HEK293 (cell line): ENCODE measurements around the gene CLPX.

Source experiments
- GLI2 ChIP-seq: fragments of 450-650 bp; formaldehyde crosslinking; IDR thresholded peaks from 2 replicates; pipeline ENCODE4; 2017; ENCODE audit warnings: missing biosample characterization, missing genetic modification characterization, low read depth, borderline replicate concordance
- GLIS1 ChIP-seq: fragments of 450-650 bp; formaldehyde crosslinking; IDR thresholded peaks from 2 replicates; pipeline ENCODE4 v1.5.1; 2016; ENCODE audit warnings: missing biosample characterization, missing genetic modification characterization
- KLF10 ChIP-seq: fragments of 450-650 bp; IDR thresholded peaks from 2 replicates; pipeline ENCODE4 v1.5.1; 2018; ENCODE audit warnings: missing biosample characterization, mild to moderate bottlenecking, missing genetic modification characterization
- MEIS1 ChIP-seq: sonication (generic); formaldehyde crosslinking; IDR thresholded peaks from 2 replicates; pipeline ENCODE4 v1.8.1; 2022; ENCODE audit warnings: missing genetic modification reagents, mild to moderate bottlenecking, borderline replicate concordance
- MZF1 ChIP-seq: fragments of 450-650 bp; formaldehyde crosslinking; IDR thresholded peaks from 2 replicates; pipeline ENCODE4 v1.5.1; 2017; ENCODE audit warnings: missing biosample characterization, missing genetic modification characterization, borderline replicate concordance
- PATZ1 ChIP-seq: fragments of 450-650 bp; formaldehyde crosslinking; IDR thresholded peaks from 2 replicates; pipeline ENCODE4 v1.5.1; 2016; ENCODE audit warnings: missing biosample characterization, missing genetic modification characterization
- RBAK ChIP-seq: fragments of 450-650 bp; formaldehyde crosslinking; IDR thresholded peaks from 2 replicates; pipeline ENCODE4 v1.5.1; 2016; ENCODE audit warnings: missing biosample characterization, missing genetic modification characterization
- SALL2 ChIP-seq: fragments of 450-650 bp; formaldehyde crosslinking; IDR thresholded peaks from 2 replicates; pipeline ENCODE4 v1.5.0; 2017; ENCODE audit warnings: missing biosample characterization, mild to moderate bottlenecking, missing genetic modification characterization, borderline replicate concordance
- SCRT2 ChIP-seq: fragments of 450-650 bp; formaldehyde crosslinking; IDR thresholded peaks from 2 replicates; pipeline ENCODE4 v1.5.1; 2016; ENCODE audit warnings: missing biosample characterization, missing genetic modification characterization
- ZBTB17 ChIP-seq: fragments of 450-650 bp; formaldehyde crosslinking; IDR thresholded peaks from 2 replicates; pipeline ENCODE4 v1.5.1; 2016; ENCODE audit warnings: missing biosample characterization, missing genetic modification characterization
- ZBTB20 ChIP-seq: fragments of 450-650 bp; formaldehyde crosslinking; IDR thresholded peaks from 2 replicates; pipeline ENCODE4 v1.5.1; 2016; ENCODE audit warnings: missing biosample characterization, missing genetic modification characterization
- ZBTB48 ChIP-seq: fragments of 450-650 bp; formaldehyde crosslinking; IDR thresholded peaks from 2 replicates; pipeline ENCODE4 v1.5.1; 2016; ENCODE audit warnings: missing biosample characterization, missing genetic modification characterization
- ZEB2 ChIP-seq: fragments of 450-650 bp; formaldehyde crosslinking; IDR thresholded peaks from 2 replicates; pipeline ENCODE4 v1.5.1; 2016; ENCODE audit warnings: missing biosample characterization, missing genetic modification characterization
- ZIC2 ChIP-seq: fragments of 450-650 bp; formaldehyde crosslinking; IDR thresholded peaks from 2 replicates; pipeline ENCODE4 v1.5.1; 2016; ENCODE audit warnings: missing biosample characterization, missing genetic modification characterization
- ZNF10 ChIP-seq: fragments of 450-650 bp; formaldehyde crosslinking; IDR thresholded peaks from 2 replicates; pipeline ENCODE4 v1.5.1; 2017; ENCODE audit warnings: missing biosample characterization, missing genetic modification characterization
- ZNF114 ChIP-seq: fragments of 450-650 bp; formaldehyde crosslinking; IDR thresholded peaks from 2 replicates; pipeline ENCODE4 v1.5.0; 2017; ENCODE audit warnings: missing biosample characterization, missing genetic modification characterization
- ZNF121 ChIP-seq: fragments of 450-650 bp; formaldehyde crosslinking; IDR thresholded peaks from 2 replicates; pipeline ENCODE4 v1.5.1; 2016; ENCODE audit warnings: missing biosample characterization, missing genetic modification characterization
- ZNF132 ChIP-seq: fragments of 450-650 bp; formaldehyde crosslinking; IDR thresholded peaks from 2 replicates; pipeline ENCODE4 v1.5.1; 2017; ENCODE audit warnings: missing biosample characterization, missing genetic modification characterization, borderline replicate concordance
- ZNF133 ChIP-seq: fragments of 450-650 bp; formaldehyde crosslinking; IDR thresholded peaks from 2 replicates; pipeline ENCODE4 v1.5.1; 2016; ENCODE audit warnings: missing biosample characterization, missing genetic modification characterization
- ZNF155 ChIP-seq: fragments of 450-650 bp; formaldehyde crosslinking; IDR thresholded peaks from 2 replicates; pipeline ENCODE4 v1.5.1; 2016; ENCODE audit warnings: missing biosample characterization, missing genetic modification characterization
- ZNF2 ChIP-seq: fragments of 450-650 bp; formaldehyde crosslinking; IDR thresholded peaks from 2 replicates; pipeline ENCODE4 v1.5.1; 2016; ENCODE audit warnings: missing biosample characterization, missing genetic modification characterization
- ZNF211 ChIP-seq: fragments of 450-650 bp; formaldehyde crosslinking; IDR thresholded peaks from 2 replicates; pipeline ENCODE4 v1.5.1; 2016; ENCODE audit warnings: low read depth, missing biosample characterization, missing genetic modification characterization
- ZNF221 ChIP-seq: fragments of 450-650 bp; formaldehyde crosslinking; IDR thresholded peaks from 2 replicates; pipeline ENCODE4 v1.5.1; 2017; ENCODE audit warnings: missing biosample characterization, missing genetic modification characterization, borderline replicate concordance
- ZNF311 ChIP-seq: fragments of 450-650 bp; formaldehyde crosslinking; IDR thresholded peaks from 2 replicates; pipeline ENCODE4 v1.5.1; 2017; ENCODE audit warnings: missing biosample characterization, missing genetic modification characterization, borderline replicate concordance
- ZNF324 ChIP-seq: fragments of 450-650 bp; formaldehyde crosslinking; IDR thresholded peaks from 2 replicates; pipeline ENCODE4 v1.5.1; 2016; ENCODE audit warnings: missing biosample characterization, missing genetic modification characterization
- ZNF404 ChIP-seq: fragments of 450-650 bp; formaldehyde crosslinking; IDR thresholded peaks from 2 replicates; pipeline ENCODE4 v1.5.1; 2017; ENCODE audit warnings: missing biosample characterization, missing genetic modification characterization
- ZNF473 ChIP-seq: fragments of 450-650 bp; formaldehyde crosslinking; IDR thresholded peaks from 2 replicates; pipeline ENCODE4 v1.5.1; 2017; ENCODE audit warnings: missing biosample characterization, missing genetic modification characterization
- ZNF514 ChIP-seq: fragments of 450-650 bp; formaldehyde crosslinking; IDR thresholded peaks from 2 replicates; pipeline ENCODE4 v1.5.1; 2016; ENCODE audit warnings: missing biosample characterization, missing genetic modification characterization
- ZNF529 ChIP-seq: fragments of 450-650 bp; formaldehyde crosslinking; IDR thresholded peaks from 2 replicates; pipeline ENCODE4 v1.5.1; 2017; ENCODE audit warnings: missing genetic modification characterization, missing biosample characterization; ENCODE audit not compliant: insufficient replicate concordance
- ZNF548 ChIP-seq: fragments of 450-650 bp; formaldehyde crosslinking; IDR thresholded peaks from 2 replicates; pipeline ENCODE4 v1.5.1; 2016; ENCODE audit warnings: missing biosample characterization, missing genetic modification characterization
- ZNF555 ChIP-seq: fragments of 450-650 bp; formaldehyde crosslinking; conservative IDR thresholded peaks from 2 replicates; pipeline ENCODE4 v1.5.1; 2017; ENCODE audit warnings: missing biosample characterization, mild to moderate bottlenecking, missing genetic modification characterization, inconsistent platforms
- ZNF571 ChIP-seq: fragments of 450-650 bp; formaldehyde crosslinking; IDR thresholded peaks from 2 replicates; pipeline ENCODE4 v1.5.0; 2017; ENCODE audit warnings: missing biosample characterization, missing genetic modification characterization
- ZNF610 ChIP-seq: fragments of 450-650 bp; formaldehyde crosslinking; IDR thresholded peaks from 2 replicates; pipeline ENCODE4 v1.5.1; 2016; ENCODE audit warnings: missing biosample characterization, missing genetic modification characterization, borderline replicate concordance
- ZNF677 ChIP-seq: fragments of 450-650 bp; IDR thresholded peaks from 2 replicates; pipeline ENCODE4 v1.5.0; 2018; ENCODE audit warnings: missing biosample characterization, mild to moderate bottlenecking, missing genetic modification characterization, moderate library complexity
- ZNF692 ChIP-seq: fragments of 450-650 bp; formaldehyde crosslinking; IDR thresholded peaks from 2 replicates; pipeline ENCODE4 v1.5.1; 2016; ENCODE audit warnings: missing biosample characterization, missing genetic modification characterization
- ZNF707 ChIP-seq: fragments of 450-650 bp; formaldehyde crosslinking; IDR thresholded peaks from 2 replicates; pipeline ENCODE4 v1.5.1; 2016; ENCODE audit warnings: missing biosample characterization, missing genetic modification characterization
- ZSCAN16 ChIP-seq: fragments of 450-650 bp; formaldehyde crosslinking; IDR thresholded peaks from 2 replicates; pipeline ENCODE4 v1.5.1; 2016; ENCODE audit warnings: missing biosample characterization, missing genetic modification characterization
- ZSCAN23 ChIP-seq: fragments of 450-650 bp; formaldehyde crosslinking; IDR thresholded peaks from 2 replicates; pipeline ENCODE4 v1.5.1; 2016; ENCODE audit warnings: missing biosample characterization, missing genetic modification characterization
- TF ChIP-seq, protein P1 (sequence below): fragments of 450-650 bp; formaldehyde crosslinking; IDR thresholded peaks from 2 replicates; pipeline ENCODE4 v1.5.1; 2016; ENCODE audit warnings: missing biosample characterization, missing genetic modification characterization

The CLPX gene

GRCh38 chr15:65184868-65185717 lies at the start of gene CLPX (continued):
- no peak for TF ChIP-seq ZNF211 (tag by site-specific recombination)
- TF ChIP-seq ZNF121 (tag by site-specific recombination) = peak; percentile 29; the same call in 1 of the 2 replicates
- peak; percentile 43; the same call in 1 of the 2 replicates for TF ChIP-seq ZEB2 (tag by site-specific recombination)
- no peak for TF ChIP-seq MZF1
- TF ChIP-seq ZNF610 = no peak
- peak; percentile 91 for TF ChIP-seq ZSCAN16 (tag by site-specific recombination)
- TF ChIP-seq ZBTB48 (tag by site-specific recombination) = no peak
- no peak for TF ChIP-seq ZNF133 (tag by site-specific recombination)
- peak; percentile 46 for TF ChIP-seq ZNF692
- no peak for TF ChIP-seq ZNF132 (tag by site-specific recombination)
- no peak for TF ChIP-seq SALL2
- TF ChIP-seq, protein P1, sequence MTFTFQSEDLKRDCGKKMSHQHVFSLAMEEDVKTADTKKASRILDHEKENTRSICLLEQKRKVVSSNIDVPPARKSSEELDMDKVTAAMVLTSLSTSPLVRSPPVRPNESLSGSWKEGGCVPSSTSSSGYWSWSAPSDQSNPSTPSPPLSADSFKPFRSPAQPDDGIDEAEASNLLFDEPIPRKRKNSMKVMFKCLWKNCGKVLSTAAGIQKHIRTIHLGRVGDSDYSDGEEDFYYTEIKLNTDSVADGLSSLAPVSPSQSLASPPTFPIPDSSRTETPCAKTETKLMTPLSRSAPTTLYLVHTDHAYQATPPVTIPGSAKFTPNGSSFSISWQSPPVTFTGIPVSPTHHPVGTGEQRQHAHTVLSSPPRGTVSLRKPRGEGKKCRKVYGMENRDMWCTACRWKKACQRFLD (tag by site-specific recombination) = no peak
- no peak for TF ChIP-seq ZNF473
- peak; percentile 48; the same call in 1 of the 2 replicates for TF ChIP-seq SCRT2 (tag by site-specific recombination)
- no peak for TF ChIP-seq RBAK
- no peak for TF ChIP-seq ZNF2 (tag by site-specific recombination)
- TF ChIP-seq ZNF221 (tag by site-specific recombination) = no peak
- TF ChIP-seq ZNF677 = peak; percentile 11; the same call in 1 of the 2 replicates
- TF ChIP-seq ZNF707 (tag by site-specific recombination) = no peak
- no peak for TF ChIP-seq ZNF114 (tag by site-specific recombination)
- TF ChIP-seq ZNF155 (tag by site-specific recombination) = no peak
- TF ChIP-seq ZNF311 (tag by site-specific recombination) = no peak
- TF ChIP-seq ZNF404 = no peak
- TF ChIP-seq ZNF571 (tag by site-specific recombination) = no peak
- TF ChIP-seq ZNF10 (tag by site-specific recombination) = no peak
- TF ChIP-seq ZNF555 (tag by site-specific recombination) = no peak
- no peak for TF ChIP-seq MEIS1
- peak; percentile 72 for TF ChIP-seq ZBTB17 (tag by site-specific recombination)
- TF ChIP-seq PATZ1 = peak; percentile 87
- peak; percentile 29; the same call in 1 of the 2 replicates for TF ChIP-seq GLIS1 (tag by site-specific recombination)
- peak; percentile 74; the same call in 1 of the 2 replicates for TF ChIP-seq ZBTB20 (tag by site-specific recombination)
- no peak for TF ChIP-seq ZNF548
- no peak for TF ChIP-seq ZSCAN23
- no peak for TF ChIP-seq ZNF529 (tag by site-specific recombination)
- no peak for TF ChIP-seq GLI2
- no peak for TF ChIP-seq ZNF514 (tag by site-specific recombination)
- peak; percentile 26; the same call in 1 of the 2 replicates for TF ChIP-seq ZIC2 (tag by site-specific recombination)
- no peak for TF ChIP-seq KLF10 (tag by site-specific recombination)
- peak; percentile 35; the same call in 1 of the 2 replicates for TF ChIP-seq ZNF324 (tag by site-specific recombination)
